ES-I3 (cell line): ENCODE data around the gene RBMS3.
"Not testable (repeated sequence)": the region's sequence is repeated elsewhere in the genome, so short reads cannot be mapped to it uniquely, and the experiment has no call there.

Source experiments
- H3K36me3 ChIP-seq: 2 replicates; pipeline ENCODE4 v1.6.1; 2013; ENCODE audit warnings: mild to moderate bottlenecking, low read length, control low read depth, moderate library complexity; ENCODE audit not compliant: insufficient read depth
- H3K4me1 ChIP-seq: 2 replicates; pipeline ENCODE4 v1.6.1; 2013; ENCODE audit warnings: mild to moderate bottlenecking, control low read depth, low read length; ENCODE audit not compliant: insufficient read depth
- H3K9ac ChIP-seq: 2 replicates; pipeline ENCODE4 v1.6.1; 2013; ENCODE audit warnings: low read depth, mild to moderate bottlenecking, low read length, moderate library complexity
- H3K9me3 ChIP-seq: 2 replicates; pipeline ENCODE4 v1.6.1; 2013; ENCODE audit warnings: mild to moderate bottlenecking, low read length, moderate library complexity; ENCODE audit not compliant: control insufficient read depth, insufficient read depth

The RBMS3 gene

GRCh38 chr3:29348316-29348715, 67.4 kb downstream of the RBMS3 start:
- H3K36me3 ChIP-seq = no peaks in the 10 kb centered on the region; the same call in 1 of the 2 replicates
- peaks cover 43% of the 10 kb centered on the region for H3K4me1 ChIP-seq
- no peak overlapping the region for H3K9ac ChIP-seq
- no peaks in the 10 kb centered on the region for H3K9me3 ChIP-seq

GRCh38 chr3:29349049-29349448, 68.2 kb downstream of the RBMS3 start:
- Histone ChIP-seq H3K9ac (no peak overlapping the region), H3K4me1 (peaks cover 42% of the 10 kb centered on the region), H3K36me3 (no peaks in the 10 kb centered on the region; the same call in 1 of the 2 replicates), H3K9me3 (no peaks in the 10 kb centered on the region)

GRCh38 chr3:29353807-29354206, 72.9 kb downstream of the RBMS3 start:
- no peaks in the 10 kb centered on the region; the same call in 1 of the 2 replicates for H3K36me3 ChIP-seq
- no peaks in the 10 kb centered on the region; the same call in 1 of the 2 replicates for H3K4me1 ChIP-seq
- no peak overlapping the region for H3K9ac ChIP-seq
- no peaks in the 10 kb centered on the region for H3K9me3 ChIP-seq

GRCh38 chr3:29354894-29355293, 74.0 kb downstream of the RBMS3 start:
- no peaks in the 10 kb centered on the region for H3K4me1 ChIP-seq
- no peak overlapping the region for H3K9ac ChIP-seq
- no peaks in the 10 kb centered on the region for H3K9me3 ChIP-seq
- no peaks in the 10 kb centered on the region for H3K36me3 ChIP-seq

- Histone ChIP-seq H3K9ac (no peak overlapping the region), H3K36me3 (no peaks in the 10 kb centered on the region), H3K4me1 (no peaks in the 10 kb centered on the region), H3K9me3 (no peaks in the 10 kb centered on the region)
Measured at GRCh38 chr3:29356062-29356461, 75.2 kb downstream of the RBMS3 start.

- H3K4me1 ChIP-seq, H3K36me3 ChIP-seq, H3K9me3 ChIP-seq, H3K9ac ChIP-seq: not testable (repeated sequence)
Measured at GRCh38 chr3:29360289-29360688, 79.4 kb downstream of the RBMS3 start.

GRCh38 chr3:29363110-29363509, 82.2 kb downstream of the RBMS3 start:
- Histone ChIP-seq H3K36me3 (no peaks in the 10 kb centered on the region), H3K9me3 (no peaks in the 10 kb centered on the region), H3K4me1 (no peaks in the 10 kb centered on the region), H3K9ac (no peak overlapping the region)

GRCh38 chr3:29370021-29370420, 89.2 kb downstream of the RBMS3 start:
- Histone ChIP-seq H3K9me3 (no peaks in the 10 kb centered on the region), H3K36me3 (no peaks in the 10 kb centered on the region), H3K9ac (no peak overlapping the region), H3K4me1 (no peaks in the 10 kb centered on the region)

- Histone ChIP-seq H3K9me3 (no peaks in the 10 kb centered on the region), H3K4me1 (no peaks in the 10 kb centered on the region), H3K36me3 (no peaks in the 10 kb centered on the region), H3K9ac (no peak overlapping the region)
Measured at GRCh38 chr3:29370476-29371420, 89.9 kb downstream of the RBMS3 start.

- Histone ChIP-seq H3K36me3 (no peaks in the 10 kb centered on the region), H3K9ac (no peak overlapping the region), H3K9me3 (no peaks in the 10 kb centered on the region), H3K4me1 (no peaks in the 10 kb centered on the region)
Measured at GRCh38 chr3:29373131-29373680, 92.3 kb downstream of the RBMS3 start.

- Histone ChIP-seq H3K9ac (no peak overlapping the region), H3K9me3 (no peaks in the 10 kb centered on the region), H3K36me3 (no peaks in the 10 kb centered on the region), H3K4me1 (no peaks in the 10 kb centered on the region)
Measured at GRCh38 chr3:29374226-29374625, 93.4 kb downstream of the RBMS3 start.

GRCh38 chr3:29379097-29379496, 98.2 kb downstream of the RBMS3 start:
- H3K9ac ChIP-seq = no peak overlapping the region
- no peaks in the 10 kb centered on the region for H3K9me3 ChIP-seq
- no peaks in the 10 kb centered on the region for H3K4me1 ChIP-seq
- H3K36me3 ChIP-seq = no peaks in the 10 kb centered on the region

- Histone ChIP-seq H3K9me3 (no peaks in the 10 kb centered on the region), H3K4me1 (0 out of 2 replicates have a peak, but pooled peaks cover 4% of the 10 kb centered on the region), H3K36me3 (no peaks in the 10 kb centered on the region), H3K9ac (no peak overlapping the region)
Measured at GRCh38 chr3:29381595-29381994, 100.7 kb downstream of the RBMS3 start.

GRCh38 chr3:29382409-29382808, 101.5 kb downstream of the RBMS3 start:
- no peak overlapping the region for H3K9ac ChIP-seq
- no peaks in the 10 kb centered on the region for H3K9me3 ChIP-seq
- 0 out of 2 replicates have a peak, but pooled peaks cover 4% of the 10 kb centered on the region for H3K4me1 ChIP-seq
- H3K36me3 ChIP-seq = no peaks in the 10 kb centered on the region

GRCh38 chr3:29382845-29383244, 102.0 kb downstream of the RBMS3 start:
- Histone ChIP-seq H3K9ac (no peak overlapping the region), H3K36me3 (no peaks in the 10 kb centered on the region), H3K9me3 (no peaks in the 10 kb centered on the region), H3K4me1 (0 out of 2 replicates have a peak, but pooled peaks cover 4% of the 10 kb centered on the region)
